Measurements from ENCODE around the gene CACNA1C.
"Not testable (repeated sequence)": the region's sequence is repeated elsewhere in the genome, so short reads cannot be mapped to it uniquely, and the experiment has no call there.

Gene CACNA1C

GRCh38 chr12:2234646-2235350 lies 182.0 kb downstream of the CACNA1C start:
- no peak for DNase-seq (ENCODE audit: low spot score)

DNA sequence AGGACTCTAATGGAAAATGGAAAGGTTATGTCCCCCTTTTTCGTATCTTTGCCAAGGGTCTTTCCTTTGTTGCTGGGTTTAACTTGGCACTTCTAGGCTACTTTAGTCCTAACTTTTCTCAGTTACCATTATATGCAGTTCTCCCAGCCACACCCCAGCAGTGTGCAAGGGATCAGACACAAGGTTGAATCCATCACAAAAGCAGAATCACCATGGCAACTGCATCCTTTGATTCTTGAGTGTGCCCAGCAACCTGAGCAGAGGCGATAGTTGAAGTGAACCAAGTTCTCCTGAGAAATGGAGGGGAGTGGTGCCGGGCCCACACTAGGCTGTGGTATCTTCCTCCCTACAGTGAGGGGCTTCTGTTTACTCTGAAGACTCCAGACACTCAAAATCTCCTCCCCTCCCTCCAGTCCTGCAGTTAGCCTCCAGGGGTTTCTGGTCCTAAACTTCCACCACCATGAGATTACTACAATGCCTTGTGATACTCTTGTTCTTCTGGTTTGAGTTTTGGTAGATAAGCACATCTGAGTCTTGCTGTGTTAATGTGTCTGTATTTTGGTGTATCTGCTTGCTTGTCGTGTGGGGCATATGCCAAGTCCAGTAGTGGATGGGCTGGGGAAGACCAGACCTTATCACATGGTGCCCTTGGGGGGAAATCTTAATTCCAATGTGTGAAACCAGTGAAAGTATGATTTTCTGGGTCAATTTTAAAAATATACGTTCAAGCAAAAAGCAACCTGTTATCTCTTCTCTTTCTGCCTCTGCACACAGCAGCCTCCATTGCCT lies 183.9 kb downstream of the CACNA1C start:
- DNase-seq (ENCODE audit: low spot score), result no peak

DNA sequence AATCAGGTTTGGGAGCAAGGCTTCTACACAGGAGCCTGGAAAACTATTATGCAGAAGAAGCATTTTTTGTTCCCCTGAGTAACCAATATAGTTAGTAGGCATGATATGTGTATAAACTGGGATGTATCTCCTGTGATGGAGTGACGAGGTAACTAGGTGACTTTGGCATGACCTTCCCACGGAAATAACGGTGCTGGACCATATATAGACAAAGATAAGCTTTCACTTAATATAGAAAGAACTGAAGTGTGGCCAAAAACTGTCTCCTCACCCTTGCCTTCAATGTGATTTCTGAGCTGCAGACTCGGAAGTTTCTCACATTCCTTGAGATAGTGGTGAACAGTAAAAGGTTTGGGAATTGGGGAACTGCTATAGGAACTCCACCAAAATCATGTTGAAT lies 185.3 kb downstream of the CACNA1C start:
- no peak for DNase-seq (ENCODE audit: low spot score)

DNA sequence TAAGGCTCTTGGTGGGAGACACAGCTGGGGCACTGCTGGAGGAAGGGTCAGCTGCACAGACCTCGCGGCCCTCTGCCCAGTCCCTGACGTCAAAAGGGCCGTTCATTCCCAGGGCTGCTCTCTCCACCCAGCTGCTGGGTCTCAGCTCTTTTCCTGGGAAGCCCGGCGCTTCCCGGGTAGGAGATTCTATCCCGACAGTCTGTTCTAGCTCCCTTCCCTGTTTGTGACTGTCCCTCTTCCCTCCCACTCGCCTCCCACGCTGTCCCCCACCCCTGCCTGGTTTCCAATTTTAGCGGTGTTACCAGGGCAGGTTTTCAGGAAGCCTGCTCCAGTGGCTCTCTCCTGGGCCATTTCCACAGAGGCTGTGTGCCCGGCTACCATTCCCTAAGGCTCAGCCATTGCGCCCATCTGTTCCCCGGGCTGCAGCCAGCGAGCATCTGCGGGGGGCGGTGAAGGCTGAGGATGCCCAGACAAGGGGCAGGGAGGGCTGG lies 186.6 kb downstream of the CACNA1C start:
- DNase-seq (ENCODE audit: low spot score), result no peak

DNA sequence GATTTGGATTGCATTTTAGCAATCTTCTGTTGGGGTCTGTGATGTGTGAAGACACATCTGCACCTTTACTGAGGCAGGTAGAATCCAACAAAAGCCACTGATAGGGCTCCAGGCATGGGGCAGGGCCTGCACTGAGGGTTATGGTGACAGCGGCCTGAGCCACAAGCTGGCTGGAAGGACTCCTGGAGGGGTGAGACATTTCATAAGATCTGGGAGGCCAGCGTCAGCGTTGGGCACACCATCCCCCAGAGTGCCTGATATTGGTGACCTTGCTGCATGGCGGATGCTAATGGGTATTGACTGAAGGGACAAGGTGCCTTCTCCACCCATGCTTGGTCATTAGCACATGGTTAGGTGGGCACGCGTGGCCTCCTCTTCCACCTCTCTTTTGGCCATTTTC lies 187.6 kb downstream of the CACNA1C start:
- no peak for DNase-seq (ENCODE audit: low spot score)

- DNase-seq (ENCODE audit: low spot score), result no peak
These were observed 188.2 kb downstream of the CACNA1C start for GRCh38 chr12:2240984-2241383.

- DNase-seq (ENCODE audit: low spot score), result no peak
These were observed 189.4 kb downstream of the CACNA1C start for GRCh38 chr12:2242216-2242615.

DNA sequence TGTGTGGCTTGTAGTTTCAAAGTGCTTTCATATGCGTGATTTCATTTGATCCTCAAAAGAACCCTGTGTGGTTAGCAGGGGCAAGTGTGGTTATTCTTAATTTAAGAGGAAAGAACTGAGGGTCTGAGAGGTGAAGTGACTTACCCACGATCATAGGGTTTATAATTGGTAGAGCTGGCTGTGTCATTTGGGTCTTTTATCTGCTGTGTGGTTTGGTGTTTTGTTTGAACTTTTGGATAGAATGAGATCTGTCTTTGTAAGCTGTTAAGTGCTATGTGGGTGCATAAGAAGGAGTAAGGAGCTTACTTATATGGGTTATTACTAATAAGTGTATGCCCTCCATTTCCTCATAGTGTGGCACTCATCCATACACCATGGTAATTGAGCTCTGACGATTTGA lies 190.0 kb downstream of the CACNA1C start:
- DNase-seq (ENCODE audit: low spot score), result no peak

- no peak for DNase-seq (ENCODE audit: low spot score)
These were observed 190.5 kb downstream of the CACNA1C start for GRCh38 chr12:2243275-2243674.

GRCh38 chr12:2244013-2244861 lies 191.4 kb downstream of the CACNA1C start:
- DNase-seq (ENCODE audit: low spot score), result no peak

DNA sequence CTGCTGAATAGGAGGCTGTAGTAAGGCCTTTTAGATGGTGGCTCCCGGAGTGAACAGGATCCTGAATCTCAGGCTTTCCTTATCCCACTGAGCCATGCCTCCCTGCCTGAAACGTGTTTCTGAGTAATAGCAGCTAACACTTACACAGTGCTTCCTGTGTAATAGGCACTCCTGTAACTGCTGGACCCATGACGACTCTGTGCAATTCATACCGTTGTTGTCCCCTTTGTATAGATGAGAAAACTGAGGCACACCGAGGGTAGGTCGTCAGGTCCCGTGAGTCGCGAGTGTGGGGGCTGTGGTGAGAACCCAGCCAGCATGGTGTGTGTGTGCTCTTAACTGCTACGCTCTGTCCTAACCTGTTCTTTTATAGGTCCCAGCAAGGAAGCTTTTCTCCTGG lies 193.6 kb downstream of the CACNA1C start:
- no peak for DNase-seq (ENCODE audit: low spot score)

- DNase-seq (ENCODE audit: low spot score), result no peak
These were observed 194.3 kb downstream of the CACNA1C start for GRCh38 chr12:2247120-2247519.

GRCh38 chr12:2247596-2247995 lies 194.8 kb downstream of the CACNA1C start:
- no peak for DNase-seq (ENCODE audit: low spot score)

DNA sequence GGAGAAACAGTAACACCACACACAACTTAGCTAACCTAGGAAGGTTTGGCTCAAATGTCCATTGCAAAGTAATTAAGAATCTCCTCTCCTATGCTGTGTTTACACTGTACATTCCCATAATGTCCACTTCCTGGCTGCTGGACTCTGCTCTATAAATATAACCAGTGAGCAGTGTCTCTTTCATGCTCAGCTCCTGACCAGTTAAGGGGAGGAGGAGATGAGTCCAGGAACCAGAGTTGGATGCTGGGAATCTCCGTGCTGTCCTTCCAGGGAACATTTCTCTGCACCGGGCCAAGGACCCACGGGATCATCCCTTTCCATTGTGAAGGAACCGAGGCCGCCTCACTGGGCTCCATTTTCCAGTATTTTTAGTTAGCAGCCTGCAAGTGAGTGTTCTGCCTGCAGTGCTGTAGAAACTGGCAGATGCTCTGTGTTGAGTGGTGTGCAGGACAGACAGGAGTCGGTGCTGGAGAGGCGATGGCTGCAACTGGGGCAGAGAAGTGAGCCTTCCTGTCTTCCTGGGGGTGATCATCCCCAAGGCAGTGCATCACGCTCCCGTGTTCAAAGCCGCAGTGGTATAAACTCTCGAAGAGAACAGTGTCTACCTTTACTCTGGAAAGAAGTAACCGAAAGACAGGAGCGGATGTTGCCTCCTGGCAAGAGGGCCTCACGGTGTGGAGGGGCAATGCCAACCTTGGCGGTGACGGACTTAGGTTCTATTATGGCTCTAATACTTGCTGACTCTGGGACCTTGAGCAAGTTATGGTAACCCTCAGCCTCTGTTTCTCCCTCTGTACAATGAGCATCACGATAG lies 195.5 kb downstream of the CACNA1C start:
- DNase-seq (ENCODE audit: low spot score), result no peak

DNA sequence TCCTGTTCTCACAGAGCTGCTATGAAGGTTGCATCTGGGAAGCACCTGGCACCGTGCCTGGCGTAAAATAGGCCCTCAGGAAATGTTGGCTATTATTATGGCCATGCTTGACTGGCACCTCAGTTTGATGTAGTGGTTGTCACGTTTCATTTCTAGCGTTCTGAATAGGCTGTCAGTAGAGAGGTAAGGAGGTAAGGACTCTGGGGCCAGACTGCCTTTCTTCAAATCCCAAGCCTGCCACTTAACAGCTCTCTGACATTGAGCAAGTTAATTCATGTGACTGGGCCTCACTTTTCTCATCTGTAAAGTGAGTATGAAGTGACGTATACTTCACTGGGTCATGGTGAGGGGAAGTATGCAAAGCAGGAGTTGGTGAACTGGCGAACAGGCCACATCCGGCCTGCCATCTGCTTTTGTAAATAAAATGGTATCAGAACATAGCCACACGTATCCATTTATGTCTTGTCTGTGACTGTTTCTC lies 196.2 kb downstream of the CACNA1C start:
- no peak for DNase-seq (ENCODE audit: low spot score)

GRCh38 chr12:2250797-2251196 lies 198.0 kb downstream of the CACNA1C start:
- no peak for DNase-seq (ENCODE audit: low spot score)

- no peak for DNase-seq (ENCODE audit: low spot score)
These were observed 198.9 kb downstream of the CACNA1C start for GRCh38 chr12:2251526-2252209.

- no peak for DNase-seq (ENCODE audit: low spot score)
These were observed 202.5 kb downstream of the CACNA1C start for GRCh38 chr12:2255311-2255710.

- DNase-seq (ENCODE audit: low spot score), result not testable (repeated sequence)
These were observed 202.9 kb downstream of the CACNA1C start for GRCh38 chr12:2255731-2256130.

DNA sequence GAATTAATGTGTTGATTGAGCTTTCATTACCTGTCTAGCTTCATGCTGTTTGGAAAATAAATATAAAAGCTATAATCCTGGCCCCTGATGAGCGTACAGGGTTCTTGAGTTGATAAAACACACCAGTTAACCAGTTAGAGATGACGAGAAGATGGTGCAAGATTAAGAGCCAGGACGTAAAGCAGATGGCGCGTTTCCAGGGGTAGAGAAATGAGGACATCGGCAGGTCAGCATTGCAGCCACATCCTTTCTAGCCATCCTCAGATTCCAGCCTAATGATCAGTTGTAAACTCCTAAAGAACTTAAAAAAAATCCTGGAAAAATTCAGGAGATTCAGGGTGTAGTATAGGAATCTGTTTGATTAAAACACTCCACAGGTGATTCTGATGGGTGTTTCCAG lies 203.7 kb downstream of the CACNA1C start:
- DNase-seq (ENCODE audit: low spot score), result no peak

DNA sequence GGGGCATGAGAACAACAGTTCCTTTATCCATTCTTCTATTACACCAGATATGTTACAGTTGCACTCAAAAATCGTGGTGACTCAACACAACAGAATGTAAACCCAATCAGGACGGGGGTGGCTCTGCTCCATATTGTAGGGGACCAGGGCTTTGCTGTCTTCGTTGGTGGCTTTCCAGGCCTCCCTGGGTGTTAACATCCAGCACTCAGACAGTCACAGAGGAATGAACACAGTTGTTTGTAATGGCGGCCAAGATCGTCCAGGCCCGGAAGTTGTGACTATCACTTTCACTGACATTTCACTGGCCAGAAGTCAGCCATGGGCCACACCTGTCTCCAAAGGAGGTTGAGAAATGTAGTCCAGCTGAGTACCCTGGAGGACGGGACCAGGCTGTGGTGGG lies 204.1 kb downstream of the CACNA1C start:
- no peak for DNase-seq (ENCODE audit: low spot score)

Measured in LoVo (cell line).